ENCODE results near the gene THY1. TPM values are rescaled to one million over a fixed set of nuclear protein-coding genes. Genes with fewer than 3 reads are reported as not detected.

THY1 gene
- total RNA-seq, 1 donor from 2014 or later: 49.2 TPM

- Histone ChIP-seq H3K9ac (no peak overlapping the region), H3K27ac (no peak overlapping the region), H2AFZ (replicated peaks) (no peak overlapping the region), H3F3A (ENCODE audit: low read depth) (peaks cover 66% of the 10 kb centered on the region), H3K4me3 (peak overlapping the region; percentile 33), H3K4me1 (peaks cover 71% of the 10 kb centered on the region), H3K36me3 (no peaks in the 10 kb centered on the region), H4K20me1 (ENCODE audit: low read depth) (peaks cover 6% of the 10 kb centered on the region), H3K9me3 (ENCODE audit: low read depth) (no peaks in the 10 kb centered on the region), H3K27me3 (peaks cover 11% of the 10 kb centered on the region), H3K4me2 (peak overlapping the region; percentile 81), H3K79me2 (ENCODE audit: low read depth) (no peaks in the 10 kb centered on the region)
- Mint-ChIP-seq H3K9me3 (no peaks in the 10 kb centered on the region), H3K27me3 (ENCODE audit: insufficient read depth, low read depth) (peaks cover 6% of the 10 kb centered on the region), H3K4me1 (peaks cover 50% of the 10 kb centered on the region), H3K27ac (peak overlapping the region; percentile 74), H3K36me3 (no peaks in the 10 kb centered on the region), H3K4me3 (peak overlapping the region; percentile 43)
- peak; percentile 86 for DNase-seq (ENCODE audit: low spot score)
- TF ChIP-seq EZH2phosphoT487 (IDR thresholded peaks at IDR 0.05) (no peak), EZH2 (IDR thresholded peaks at IDR 0.05) (no peak)
- TF ChIP-seq, protein P1, sequence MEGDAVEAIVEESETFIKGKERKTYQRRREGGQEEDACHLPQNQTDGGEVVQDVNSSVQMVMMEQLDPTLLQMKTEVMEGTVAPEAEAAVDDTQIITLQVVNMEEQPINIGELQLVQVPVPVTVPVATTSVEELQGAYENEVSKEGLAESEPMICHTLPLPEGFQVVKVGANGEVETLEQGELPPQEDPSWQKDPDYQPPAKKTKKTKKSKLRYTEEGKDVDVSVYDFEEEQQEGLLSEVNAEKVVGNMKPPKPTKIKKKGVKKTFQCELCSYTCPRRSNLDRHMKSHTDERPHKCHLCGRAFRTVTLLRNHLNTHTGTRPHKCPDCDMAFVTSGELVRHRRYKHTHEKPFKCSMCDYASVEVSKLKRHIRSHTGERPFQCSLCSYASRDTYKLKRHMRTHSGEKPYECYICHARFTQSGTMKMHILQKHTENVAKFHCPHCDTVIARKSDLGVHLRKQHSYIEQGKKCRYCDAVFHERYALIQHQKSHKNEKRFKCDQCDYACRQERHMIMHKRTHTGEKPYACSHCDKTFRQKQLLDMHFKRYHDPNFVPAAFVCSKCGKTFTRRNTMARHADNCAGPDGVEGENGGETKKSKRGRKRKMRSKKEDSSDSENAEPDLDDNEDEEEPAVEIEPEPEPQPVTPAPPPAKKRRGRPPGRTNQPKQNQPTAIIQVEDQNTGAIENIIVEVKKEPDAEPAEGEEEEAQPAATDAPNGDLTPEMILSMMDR (IDR thresholded peaks at IDR 0.05): no peak
Measured at GRCh38 chr11:119377961-119378667, 44.9 kb downstream of the THY1 start.

- H3K27ac ChIP-seq: no peak overlapping the region
- H3F3A ChIP-seq (ENCODE audit: low read depth): peaks cover 64% of the 10 kb centered on the region
- H4K20me1 ChIP-seq (ENCODE audit: low read depth): peaks cover 6% of the 10 kb centered on the region
- H3K4me1 ChIP-seq: peaks cover 71% of the 10 kb centered on the region
- peaks cover 6% of the 10 kb centered on the region for H3K27me3 Mint-ChIP-seq (ENCODE audit: insufficient read depth, low read depth)
- H3K4me2 ChIP-seq: peak overlapping the region; percentile 81
- H3K4me1 Mint-ChIP-seq: peaks cover 50% of the 10 kb centered on the region
- no peak overlapping the region for H2AFZ ChIP-seq (replicated peaks)
- H3K36me3 Mint-ChIP-seq: no peaks in the 10 kb centered on the region
- H3K36me3 ChIP-seq: no peaks in the 10 kb centered on the region
- H3K9me3 Mint-ChIP-seq: no peaks in the 10 kb centered on the region
- no peaks in the 10 kb centered on the region for H3K79me2 ChIP-seq (ENCODE audit: low read depth)
- H3K9ac ChIP-seq: no peak overlapping the region
- peaks cover 3% of the 10 kb centered on the region for H3K27me3 ChIP-seq
- TF ChIP-seq EZH2phosphoT487 (IDR thresholded peaks at IDR 0.05) (no peak), EZH2 (IDR thresholded peaks at IDR 0.05) (no peak)
- TF ChIP-seq, protein P1 (IDR thresholded peaks at IDR 0.05): no peak
- no peak overlapping the region for H3K27ac Mint-ChIP-seq
- no peak overlapping the region for H3K4me3 Mint-ChIP-seq
- DNase-seq (ENCODE audit: low spot score): no peak
- H3K9me3 ChIP-seq (ENCODE audit: low read depth): no peaks in the 10 kb centered on the region
- H3K4me3 ChIP-seq: no peak overlapping the region
Measured at GRCh38 chr11:119377112-119377901, 45.7 kb downstream of the THY1 start.

- Mint-ChIP-seq H3K4me3 (peak overlapping the region; percentile 63), H3K9me3 (no peaks in the 10 kb centered on the region), H3K27ac (peak overlapping the region; percentile 60), H3K27me3 (ENCODE audit: insufficient read depth, low read depth) (peaks cover 11% of the 10 kb centered on the region), H3K4me1 (peaks cover 59% of the 10 kb centered on the region), H3K36me3 (no peaks in the 10 kb centered on the region)
- Histone ChIP-seq H3K36me3 (no peaks in the 10 kb centered on the region), H3F3A (ENCODE audit: low read depth) (peaks cover 58% of the 10 kb centered on the region), H3K79me2 (ENCODE audit: low read depth) (no peaks in the 10 kb centered on the region), H3K9me3 (ENCODE audit: low read depth) (no peaks in the 10 kb centered on the region), H3K4me1 (peaks cover 71% of the 10 kb centered on the region), H4K20me1 (ENCODE audit: low read depth) (peaks cover 6% of the 10 kb centered on the region), H3K27ac (no peak overlapping the region), H3K4me2 (peak overlapping the region; percentile 64), H3K27me3 (no peaks in the 10 kb centered on the region), H3K9ac (no peak overlapping the region), H2AFZ (replicated peaks) (no peak overlapping the region), H3K4me3 (no peak overlapping the region)
- TF ChIP-seq, protein P1 (IDR thresholded peaks at IDR 0.05): no peak
- TF ChIP-seq EZH2 (IDR thresholded peaks at IDR 0.05) (no peak), EZH2phosphoT487 (IDR thresholded peaks at IDR 0.05) (no peak)
- peak; percentile 70 for DNase-seq (ENCODE audit: low spot score)
Measured at GRCh38 chr11:119376197-119376847, 46.6 kb downstream of the THY1 start.

Measured in neural progenitor cell (in vitro differentiated cells).